GM19438 (cell line): ENCODE measurements around the gene PTTG2.

Source experiments
- ATAC-seq: cut with Tn5 transposase; IDR thresholded peaks from one replicate; pipeline ENCODE4 v1.9.1; 2021; ENCODE audit warnings: low read depth; ENCODE audit not compliant: unreplicated experiment

Gene PTTG2

DNA sequence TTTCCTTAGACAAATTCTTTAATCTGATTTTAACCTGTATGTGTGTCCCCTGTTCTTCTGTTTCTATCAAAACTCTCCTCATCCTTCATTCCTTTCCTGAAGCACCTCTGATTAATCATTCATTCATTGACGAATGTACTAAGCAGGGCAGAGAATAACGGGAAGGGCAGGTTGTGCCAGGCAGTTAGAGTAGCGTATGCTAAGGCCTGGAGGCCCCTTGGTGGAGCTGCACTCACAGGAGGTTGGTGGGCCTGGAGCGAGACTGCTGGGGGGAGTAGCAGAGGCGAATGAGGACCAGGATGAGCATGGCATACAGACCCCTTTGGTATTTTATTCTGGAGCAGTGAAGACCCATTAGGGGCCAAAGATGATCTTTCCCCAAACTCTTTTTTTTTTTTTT lies 22.5 kb downstream of the PTTG2 start:
- no peak for ATAC-seq

DNA sequence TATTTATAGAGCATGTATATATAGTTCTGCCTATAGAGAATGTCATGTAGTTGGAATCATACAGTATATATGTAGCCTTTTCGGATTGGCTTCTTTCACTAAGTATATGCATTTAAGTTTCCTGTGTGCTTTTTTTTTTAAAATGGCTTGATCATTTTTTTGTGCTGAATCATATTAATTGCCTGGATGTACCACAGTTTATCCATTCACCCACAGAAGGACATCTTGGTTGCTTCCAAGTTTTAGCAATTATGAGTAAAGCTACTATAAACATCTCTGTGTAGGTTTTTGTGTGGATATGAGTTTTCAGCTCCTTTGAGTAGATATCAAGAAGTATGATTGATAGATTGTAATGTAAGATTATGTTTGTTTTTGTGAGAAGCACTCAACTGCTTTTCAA lies 23.8 kb downstream of the PTTG2 start:
- ATAC-seq = no peak

DNA sequence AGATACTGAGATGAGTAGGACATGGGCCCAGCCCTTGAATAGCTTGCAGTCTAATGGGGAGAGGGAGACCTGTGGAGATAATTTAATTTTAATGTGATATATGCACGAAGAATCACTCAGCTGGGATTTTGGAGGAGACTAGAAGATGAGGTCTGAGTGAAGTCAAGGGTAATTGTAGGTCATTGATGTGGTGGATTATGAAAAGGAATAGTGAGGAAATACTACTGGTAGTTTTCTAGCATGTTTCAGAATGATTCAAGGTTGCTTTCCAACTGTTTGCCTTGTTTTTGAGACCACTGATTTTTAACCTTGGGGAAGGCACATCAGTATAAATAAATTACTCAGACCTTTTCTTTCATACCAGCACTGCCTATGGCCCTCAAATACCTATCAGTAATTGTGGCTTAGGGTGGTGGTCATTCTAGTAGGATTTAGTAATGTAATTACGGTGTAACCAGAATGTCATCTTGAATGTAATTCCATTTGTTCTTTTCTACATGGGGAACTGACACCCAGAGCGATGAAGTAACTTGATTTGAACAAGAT lies 25.6 kb downstream of the PTTG2 start:
- ATAC-seq = no peak

DNA sequence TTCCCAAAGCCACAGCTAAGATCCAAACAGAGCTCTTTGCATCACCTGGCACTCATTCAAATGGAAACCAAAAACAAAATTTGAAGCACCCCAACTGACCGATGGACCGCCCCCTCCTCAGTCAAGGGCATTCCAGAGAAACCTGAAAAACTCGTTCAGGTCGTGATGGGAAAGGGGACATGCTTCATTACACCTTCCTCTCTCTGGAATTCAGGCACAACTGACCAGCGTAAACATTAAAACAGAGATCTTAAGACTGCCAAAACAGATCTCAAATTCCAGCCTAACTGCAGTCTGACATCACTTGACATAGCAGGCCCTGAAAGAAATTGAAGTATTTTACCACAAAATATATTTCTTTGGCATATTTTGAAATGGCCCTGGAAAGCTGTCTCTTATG lies 28.5 kb downstream of the PTTG2 start:
- no peak for ATAC-seq

DNA sequence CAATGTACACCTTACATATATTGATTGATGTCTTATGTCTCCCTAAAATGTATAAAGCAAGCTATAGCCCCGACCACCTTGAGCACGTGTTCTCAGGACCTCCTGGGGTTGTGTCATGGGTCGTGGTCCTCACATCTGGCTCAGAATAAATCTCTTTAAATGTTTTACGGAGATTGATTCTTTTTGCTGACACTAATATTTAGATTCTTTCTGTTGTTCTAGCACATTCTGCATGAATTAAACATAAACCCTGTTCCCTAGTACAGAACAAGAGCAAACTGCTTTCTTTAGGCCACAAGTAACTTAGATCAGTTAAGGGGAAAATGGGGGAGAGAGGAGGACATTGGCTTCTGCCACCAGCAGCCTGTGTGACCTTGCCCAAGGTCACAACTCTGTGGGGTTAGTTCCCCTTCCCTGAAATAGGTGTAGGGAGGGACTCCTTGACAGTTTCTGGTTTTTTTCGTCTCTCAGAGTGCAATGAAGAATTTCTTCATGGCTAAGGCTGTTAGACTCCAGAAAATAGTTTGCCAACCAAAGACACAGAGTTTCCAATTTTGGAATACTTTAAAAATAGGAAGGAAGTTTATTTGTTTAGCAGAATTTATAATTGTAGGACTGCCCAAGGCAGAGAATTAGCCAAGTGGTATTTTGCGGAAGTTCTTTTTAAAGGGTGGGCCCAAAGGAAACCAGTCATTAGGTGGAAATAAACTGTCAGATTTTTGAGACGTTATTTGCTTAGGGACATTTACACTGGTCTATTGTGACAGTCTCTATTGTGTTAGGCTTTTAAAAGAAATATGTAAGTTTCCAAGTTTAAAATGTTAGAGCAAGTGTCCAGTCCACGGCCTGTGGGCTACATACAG lies 29.4 kb downstream of the PTTG2 start:
- ATAC-seq = no peak

DNA sequence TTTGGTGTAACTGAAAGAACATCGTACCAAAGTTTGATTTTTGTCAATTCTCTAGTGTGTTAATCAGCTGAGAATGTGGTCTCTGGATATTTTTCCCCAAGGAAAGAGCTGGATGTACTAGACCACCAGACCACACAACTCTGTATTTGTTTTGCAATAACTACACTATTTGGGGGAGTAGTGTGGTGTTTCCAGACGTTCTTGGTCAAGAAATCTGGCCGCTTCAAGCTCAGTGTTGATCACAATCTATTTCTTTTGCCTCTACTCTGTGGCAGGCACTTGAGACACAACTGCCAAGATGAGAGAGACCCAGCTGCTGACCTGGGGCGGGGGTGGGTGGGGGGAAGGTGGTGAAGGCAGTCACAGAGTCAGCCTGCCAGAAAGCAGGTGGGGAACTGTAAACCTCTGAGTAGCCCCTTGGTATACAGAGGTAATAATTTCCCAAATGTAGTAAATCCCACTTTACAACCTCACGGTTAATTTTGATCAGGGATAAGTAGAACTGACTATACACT lies 30.6 kb downstream of the PTTG2 start:
- no peak for ATAC-seq

DNA sequence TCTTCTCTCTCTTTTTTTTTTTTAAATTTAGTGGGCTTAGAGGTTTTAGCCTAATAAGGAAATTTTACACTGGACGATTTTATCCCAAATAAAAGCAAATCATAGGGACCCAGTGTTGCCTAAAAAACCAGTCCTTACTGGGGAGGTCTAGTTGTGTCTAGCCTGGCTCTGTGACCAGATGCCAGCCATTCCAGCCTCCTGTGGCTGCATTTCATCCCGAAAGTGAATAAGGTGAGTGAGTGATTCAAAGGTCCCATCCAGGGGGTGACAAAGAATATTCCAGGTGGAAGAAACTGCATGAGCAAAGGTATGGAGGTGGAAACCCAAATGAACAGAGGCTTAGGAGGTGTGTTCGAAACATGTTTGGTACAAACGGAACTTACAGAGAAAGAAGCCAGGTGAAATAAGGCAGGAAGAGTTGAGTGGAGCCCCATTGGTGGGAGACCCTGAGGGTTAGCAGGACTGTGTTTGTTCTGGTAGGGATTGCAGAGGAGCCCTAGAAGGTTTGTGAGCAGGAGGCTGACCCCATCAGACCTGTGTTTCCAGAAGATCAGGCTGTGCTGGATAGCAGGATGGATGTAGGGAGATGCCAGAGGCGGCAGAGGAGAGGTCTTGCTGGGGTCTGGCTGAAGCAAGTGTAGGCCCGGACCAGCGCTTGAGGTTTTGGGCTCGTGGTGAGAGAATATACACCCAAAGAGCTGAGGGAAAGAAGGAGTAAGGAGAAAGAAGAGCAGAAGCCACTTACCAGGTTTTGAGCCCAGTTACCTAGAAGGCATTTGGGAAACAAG lies 31.6 kb downstream of the PTTG2 start:
- ATAC-seq = no peak

DNA sequence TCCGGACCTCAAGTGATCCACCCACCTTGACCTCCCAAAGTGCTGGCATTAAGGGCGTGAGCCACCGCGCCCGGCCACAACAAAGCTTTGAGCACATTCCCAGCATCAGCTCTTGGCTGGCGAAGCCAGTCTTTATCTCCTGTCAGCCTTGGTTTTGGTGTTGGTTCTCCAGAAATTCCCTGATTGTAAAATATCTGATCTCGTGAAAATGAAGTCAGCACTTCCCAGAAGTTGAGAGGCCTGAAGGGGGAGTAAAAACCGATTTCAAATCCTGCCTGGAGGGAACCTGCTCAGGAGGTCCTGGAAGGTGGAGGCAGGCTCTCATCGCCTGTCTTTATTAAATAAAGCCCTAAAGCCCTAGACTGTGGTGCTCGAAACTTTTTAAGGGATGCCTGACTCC lies 33.6 kb downstream of the PTTG2 start:
- no peak for ATAC-seq

DNA sequence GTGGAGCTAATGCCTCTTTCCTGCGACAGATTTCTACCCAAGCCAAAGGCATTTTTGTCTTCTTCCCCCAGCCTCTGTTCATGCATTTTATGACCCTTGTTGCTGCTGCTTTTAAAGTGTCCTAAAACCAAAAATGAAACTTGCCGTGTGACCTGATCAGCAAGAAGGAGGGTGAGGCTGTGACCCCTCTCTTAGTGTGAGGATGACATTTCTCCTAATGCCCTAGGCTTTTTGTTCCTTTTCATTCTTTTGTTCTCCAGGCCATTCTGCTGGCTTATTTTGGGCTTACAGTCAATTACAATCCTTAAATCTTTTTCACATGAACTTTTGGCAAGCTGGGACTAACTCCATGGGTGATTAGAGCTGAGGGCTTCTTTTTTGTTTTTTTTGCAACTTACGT lies 34.4 kb downstream of the PTTG2 start:
- peak; percentile 81 for ATAC-seq

DNA sequence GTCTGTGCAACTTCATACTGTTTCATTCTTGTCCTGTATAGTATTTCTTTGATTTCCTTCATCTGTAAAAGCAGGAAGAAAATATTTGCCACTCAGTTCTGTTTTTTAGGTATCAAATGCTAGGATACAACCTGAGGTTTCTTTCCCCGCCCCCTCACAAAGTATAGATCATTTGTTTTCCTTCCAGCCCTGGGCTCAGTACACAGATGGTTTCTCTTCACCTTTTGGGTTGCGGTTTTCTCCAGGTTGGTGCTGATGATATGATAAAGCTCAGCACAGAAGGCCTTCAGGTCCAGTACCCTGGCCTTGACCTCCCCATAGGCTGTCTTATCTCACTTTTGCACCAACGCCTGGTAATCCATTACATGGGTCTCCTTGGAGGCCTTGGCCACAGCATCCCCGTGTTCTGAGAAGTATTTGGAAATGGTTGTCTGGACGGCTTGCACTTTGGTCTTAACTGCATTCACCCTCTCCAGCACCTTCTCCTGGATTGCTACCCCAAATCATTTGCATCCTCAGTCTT lies 35.2 kb downstream of the PTTG2 start:
- ATAC-seq = no peak

DNA sequence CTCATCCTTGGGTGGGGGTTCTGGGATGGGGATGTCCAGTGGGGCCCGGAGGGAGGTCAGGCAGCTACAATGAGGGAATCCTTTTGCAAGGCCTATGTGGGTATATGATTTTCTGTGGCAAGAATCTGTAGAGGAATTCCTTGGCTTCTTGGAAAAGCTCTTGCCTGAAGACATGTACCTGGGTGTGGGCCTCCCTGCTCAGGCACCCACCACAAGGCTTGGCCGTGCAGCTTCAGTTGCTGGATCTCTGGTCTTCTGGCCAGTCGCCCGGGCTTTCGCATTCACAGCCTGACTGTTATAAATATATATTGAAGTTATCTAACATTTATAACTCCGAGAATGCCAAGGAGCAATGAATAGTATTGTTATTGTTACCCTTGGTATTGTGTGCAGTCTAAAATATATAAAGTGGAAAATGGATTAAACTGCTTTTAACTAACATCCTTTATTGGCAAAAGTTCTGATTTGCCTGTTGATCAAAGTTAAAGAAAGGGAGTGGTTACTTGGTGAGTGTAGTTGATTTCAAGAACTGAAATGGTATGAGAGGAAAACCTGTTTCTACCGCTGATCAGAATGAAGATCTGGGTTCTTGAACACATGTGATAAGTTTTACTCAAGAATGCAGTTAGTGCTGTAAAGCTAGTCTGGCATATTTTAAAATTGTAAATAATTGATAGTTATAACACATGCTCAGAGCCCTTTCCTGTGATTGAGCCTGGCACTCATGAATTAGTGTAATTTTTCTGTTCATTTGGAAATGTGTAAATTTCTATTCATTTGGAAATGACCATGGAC lies 36.0 kb downstream of the PTTG2 start:
- ATAC-seq = no peak

DNA sequence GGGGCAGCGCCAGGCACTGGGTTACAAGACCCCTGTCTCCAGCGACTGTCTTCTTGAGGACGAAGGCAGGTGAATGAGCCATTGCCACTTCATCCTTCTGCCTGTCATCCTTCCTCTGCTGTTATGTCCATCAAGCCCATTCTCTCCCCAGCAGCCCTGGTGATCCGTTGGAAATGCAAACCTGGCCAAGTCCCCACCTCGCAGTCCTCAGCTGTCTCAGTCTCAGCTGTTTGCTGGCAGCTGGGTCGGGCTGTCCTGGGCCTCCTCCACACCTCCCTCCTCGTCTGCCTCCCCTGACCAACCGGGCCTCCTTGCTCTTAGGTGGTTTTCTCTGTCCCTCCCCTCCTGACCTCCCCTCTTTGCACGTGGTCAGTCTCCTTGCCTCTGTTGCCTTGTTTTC lies 38.0 kb downstream of the PTTG2 start:
- no peak for ATAC-seq

DNA sequence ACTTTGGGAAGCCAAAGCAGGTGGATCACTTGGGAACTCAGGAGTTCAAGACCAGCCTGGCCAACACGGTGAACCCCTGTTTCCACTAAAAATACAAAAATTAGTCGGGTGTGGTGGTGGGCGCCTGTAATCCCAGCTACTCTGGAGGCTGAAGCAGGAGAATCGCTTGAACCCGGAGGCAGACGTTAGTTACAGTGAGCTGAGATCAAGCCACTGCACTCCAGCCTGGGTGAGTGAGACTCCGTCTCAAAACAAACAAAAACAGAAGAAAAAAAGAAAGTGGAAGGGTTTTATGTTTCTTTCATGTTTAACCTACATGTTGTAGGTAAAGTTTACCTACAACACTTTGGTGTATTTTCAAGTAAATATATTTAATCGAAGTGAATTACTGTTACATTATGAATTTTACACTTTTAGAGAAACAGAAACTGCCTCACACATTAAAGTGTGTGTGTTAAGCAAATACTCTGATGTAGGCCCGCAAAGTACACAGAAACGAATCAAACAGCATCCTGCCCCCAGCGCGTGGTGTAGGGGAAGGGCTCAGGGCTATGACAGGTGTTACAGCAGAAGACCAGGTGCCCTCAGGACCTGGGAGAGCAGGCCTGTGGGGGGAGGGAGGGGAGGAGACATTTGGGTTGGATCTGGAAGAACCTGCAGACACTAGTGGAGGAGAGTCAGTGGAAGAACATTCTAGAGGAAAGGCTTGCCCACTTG lies 39.0 kb downstream of the PTTG2 start:
- no peak for ATAC-seq

DNA sequence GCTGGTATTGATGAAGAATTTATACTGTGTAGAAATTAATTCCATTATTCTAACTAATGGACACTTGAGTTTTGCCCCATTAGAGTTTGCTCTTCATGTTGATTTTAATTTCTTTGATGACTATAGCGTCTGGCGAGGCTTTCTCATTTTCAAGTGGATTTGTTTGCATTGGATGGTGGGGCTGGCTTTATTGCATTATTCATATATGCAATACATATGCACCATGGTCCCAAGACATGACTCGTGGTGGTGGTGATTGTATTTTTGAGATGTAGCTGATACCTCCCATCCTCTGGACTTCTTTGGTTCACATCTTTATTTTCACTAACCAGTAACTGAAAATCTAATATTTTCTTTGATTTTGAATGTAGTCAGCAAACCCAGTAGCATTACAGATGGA lies 39.8 kb downstream of the PTTG2 start:
- ATAC-seq = no peak

DNA sequence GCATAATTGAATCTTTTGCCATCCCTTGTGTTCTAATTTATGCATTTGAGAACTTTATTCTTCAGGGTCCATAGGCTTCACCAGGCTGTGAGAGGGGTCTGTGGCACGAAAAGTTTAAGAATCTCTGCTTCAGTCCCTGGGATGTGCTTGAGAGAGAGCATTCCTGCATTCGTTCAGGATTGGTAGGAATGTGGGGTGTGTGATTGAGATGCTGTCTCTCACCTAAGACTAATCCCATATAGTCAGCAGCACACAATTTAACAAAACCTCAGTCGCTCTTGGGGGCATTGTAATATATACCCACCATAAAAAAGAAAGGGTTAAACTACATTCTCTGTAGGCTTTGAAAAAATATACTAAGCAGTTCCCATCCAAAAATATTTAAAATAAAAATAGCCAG lies 41.7 kb downstream of the PTTG2 start:
- ATAC-seq = no peak

DNA sequence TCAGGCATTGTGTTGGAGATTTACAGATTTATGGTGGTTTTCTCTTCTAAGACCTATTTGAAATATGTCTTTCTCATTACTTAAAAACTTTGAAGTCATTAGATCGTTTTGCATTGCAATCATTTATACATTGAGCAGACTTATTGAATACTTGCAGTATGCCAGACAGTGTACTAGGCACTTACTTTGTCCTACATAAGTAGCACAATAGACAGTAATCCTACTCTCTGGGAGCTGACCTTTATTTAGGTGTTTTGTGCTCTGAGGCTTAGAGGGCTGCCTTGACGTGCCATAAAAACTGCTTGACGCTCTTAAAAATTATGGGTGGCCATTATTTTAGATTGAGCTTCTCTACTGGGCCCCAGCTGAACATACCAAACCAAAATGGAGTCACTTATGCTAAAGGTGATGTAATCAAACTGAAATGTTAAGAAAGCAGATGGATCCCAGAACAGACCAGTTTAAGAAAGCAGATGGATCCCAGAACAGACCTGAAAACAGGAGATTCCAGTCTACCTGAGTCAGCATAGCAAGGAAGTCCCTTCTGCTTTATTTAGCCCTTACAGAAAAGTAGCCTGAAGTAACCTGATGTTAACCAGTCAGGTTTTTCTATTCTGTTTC lies 42.4 kb downstream of the PTTG2 start:
- ATAC-seq = no peak

DNA sequence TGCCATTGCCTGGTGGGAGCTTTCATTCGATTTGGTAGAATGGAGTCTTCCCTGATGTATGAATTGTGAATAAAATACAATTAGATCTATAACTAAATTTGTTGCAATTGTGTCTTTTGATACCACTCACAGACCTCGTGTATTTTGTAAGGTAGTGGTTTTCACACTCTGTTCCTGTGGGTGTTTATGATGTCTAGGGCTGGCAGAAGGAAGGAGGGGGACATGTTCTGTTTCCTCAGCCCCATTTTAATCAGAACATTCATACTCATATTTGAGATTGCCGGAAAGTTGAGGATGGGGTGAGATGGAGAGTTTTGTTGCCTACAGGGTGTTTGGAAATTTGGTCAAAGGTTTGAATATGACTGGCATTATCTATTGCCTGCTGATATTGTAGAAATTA lies 42.9 kb downstream of the PTTG2 start:
- ATAC-seq = no peak

DNA sequence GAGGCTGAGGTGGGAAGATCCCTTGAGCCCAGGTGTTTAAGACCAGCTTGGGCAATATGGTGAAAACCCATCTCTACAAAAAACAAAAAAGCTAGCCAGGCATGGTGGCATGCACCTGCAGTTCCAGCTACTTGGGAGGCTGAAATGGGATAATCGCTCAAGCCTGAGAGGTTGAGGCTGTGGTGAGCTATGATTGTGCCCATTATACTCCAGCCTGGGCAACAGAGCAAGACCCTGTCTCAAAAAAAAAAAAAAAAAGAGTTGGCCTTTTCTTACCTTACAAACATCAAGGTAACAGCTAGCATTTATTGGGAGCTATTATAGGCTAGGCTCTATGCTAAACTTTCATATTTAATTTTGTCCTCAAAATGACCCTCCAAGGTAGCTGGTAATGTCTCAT lies 43.4 kb downstream of the PTTG2 start:
- ATAC-seq = no peak

DNA sequence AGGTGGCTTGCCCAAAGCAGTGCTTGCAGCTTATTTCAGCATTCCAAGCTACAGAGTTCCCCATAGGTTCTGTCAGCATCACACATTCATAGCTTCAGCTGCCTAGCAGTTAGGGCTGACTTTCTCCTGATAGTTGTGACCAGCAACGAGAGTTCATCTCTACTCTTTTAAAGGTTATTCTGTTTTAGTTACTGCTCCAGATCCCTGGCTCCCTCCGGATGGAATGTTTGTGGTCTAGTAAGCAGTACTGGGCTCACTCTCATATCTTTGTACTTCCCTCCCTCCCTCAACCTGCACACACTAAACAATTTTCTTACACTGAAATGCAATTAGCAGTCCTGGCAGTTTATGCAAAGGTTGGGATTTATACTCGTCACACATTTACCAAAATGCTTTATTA lies 43.9 kb downstream of the PTTG2 start:
- no peak for ATAC-seq
